Suprapubic skin (tissue), 4 donors: ENCODE results near the gene LIN7A. TPM values are rescaled to one million over a fixed set of nuclear protein-coding genes. Genes with fewer than 3 reads are reported as not detected.

Source experiments
- DNase-seq, 2 donors: peaks; one replicate each; pipeline ENCODE4 v3.0.0-alpha.2; 2019; ENCODE audit warnings: low spot score in 2 of 2
- H3K27ac ChIP-seq: fragments of 200-600 bp; sonication (generic); one replicate; pipeline ENCODE4 v1.5.1; 2019
- H3K27me3 ChIP-seq: fragments of 200-600 bp; sonication (generic); one replicate; pipeline ENCODE4 v1.5.1; 2019
- H3K36me3 ChIP-seq: fragments of 200-600 bp; sonication (generic); one replicate; pipeline ENCODE4 v1.5.1; 2019
- H3K4me1 ChIP-seq: fragments of 200-600 bp; sonication (generic); one replicate; pipeline ENCODE4 v1.5.1; 2019
- H3K4me3 ChIP-seq: fragments of 200-600 bp; sonication (generic); one replicate; pipeline ENCODE4 v1.5.1; 2019; ENCODE audit warnings: mild to moderate bottlenecking
- H3K9me3 ChIP-seq: fragments of 200-600 bp; sonication (generic); one replicate; pipeline ENCODE4 v1.5.1; 2019
- CTCF ChIP-seq, 2 donors: fragments of 200-600 bp in 1 of 2; fragments of 450-650 bp in 1 of 2; sonication (generic) in 1 of 2; IDR thresholded peaks; one replicate each; pipeline ENCODE4 v1.5.1; 2016 to 2019; ENCODE audit warnings: antibody characterized with exemption in 2 of 2, mild to moderate bottlenecking in 1 of 2, moderate library complexity in 1 of 2
- EP300 ChIP-seq: sonication (generic); formaldehyde crosslinking; IDR thresholded peaks from one replicate; pipeline ENCODE4 v1.6.1; 2017; ENCODE audit warnings: antibody characterized with exemption
- POLR2A ChIP-seq, 2 donors: fragments of 450-650 bp; IDR thresholded peaks; one replicate each; pipeline ENCODE4 v1.6.1; 2017; ENCODE audit warnings: antibody characterized with exemption in 2 of 2, mild to moderate bottlenecking in 2 of 2, moderate library complexity in 2 of 2
- POLR2AphosphoS5 ChIP-seq, 3 donors: sonication (generic); formaldehyde crosslinking; IDR thresholded peaks; one replicate each; pipeline ENCODE4 v1.6.1; 2017; ENCODE audit warnings: antibody characterized with exemption in 3 of 3
- WGBS: methylation state at CpG from one replicate; pipeline ENCODE4 v1.1.5; 2018; 5-methylcytosine and 5-hydroxymethylcytosine counted together
- total RNA-seq, 4 donors: library from RNA; depleted of rRNA; stranded (reverse); fragments of >200 nt; gene quantifications; one replicate each; pipeline ENCODE4 v1.1.0, GENCODE V29; 2016

The LIN7A gene
- total RNA-seq, 4 donors from 2014 or later: 0.30 to 2.6 (median 0.81) TPM

- peak overlapping the region; percentile 69 for H3K4me3 ChIP-seq
- H3K36me3 ChIP-seq: no peaks in the 10 kb centered on the region
- H3K27me3 ChIP-seq: peaks cover 26% of the 10 kb centered on the region
- H3K4me1 ChIP-seq: peaks cover 16% of the 10 kb centered on the region
- TF ChIP-seq EP300: no peak
- no peak for TF ChIP-seq POLR2A (IDR thresholded peaks at IDR 0.05)
- no peaks in the 10 kb centered on the region for H3K9me3 ChIP-seq
- peak overlapping the region; percentile 59 for H3K27ac ChIP-seq
- peak in 1 of 2 donors; percentile 80 for DNase-seq
- 0% methylated on average over 3 of the region's 67 CpGs for WGBS
Measured at GRCh38 chr12:80936642-80937390, 918 bp downstream of the LIN7A start.

- H3K4me1 ChIP-seq: peaks cover 16% of the 10 kb centered on the region
- peak overlapping the region; percentile 69 for H3K4me3 ChIP-seq
- no peak for DNase-seq
- H3K27ac ChIP-seq: no peak overlapping the region
- H3K27me3 ChIP-seq: peaks cover 26% of the 10 kb centered on the region
- 6% methylated on average over 10 of the region's 11 CpGs for WGBS
- no peaks in the 10 kb centered on the region for H3K36me3 ChIP-seq
- H3K9me3 ChIP-seq: no peaks in the 10 kb centered on the region
- TF ChIP-seq EP300 (no peak), POLR2A (IDR thresholded peaks at IDR 0.05) (no peak), CTCF (IDR thresholded peaks at IDR 0.05) (no peak), POLR2AphosphoS5 (IDR thresholded peaks at IDR 0.05) (no peak)
Measured at GRCh38 chr12:80936353-80936641, 1.4 kb downstream of the LIN7A start.

GRCh38 chr12:80935111-80935510 lies 2.6 kb downstream of the LIN7A start:
- H3K36me3 ChIP-seq: no peaks in the 10 kb centered on the region
- WGBS: 92% methylated on average over 2 of the region's 2 CpGs
- no peak for DNase-seq
- H3K9me3 ChIP-seq: no peaks in the 10 kb centered on the region
- H3K4me1 ChIP-seq: peaks cover 16% of the 10 kb centered on the region
- H3K4me3 ChIP-seq: no peak overlapping the region
- TF ChIP-seq CTCF (IDR thresholded peaks at IDR 0.05): no peak
- H3K27ac ChIP-seq: no peak overlapping the region
- peaks cover 26% of the 10 kb centered on the region for H3K27me3 ChIP-seq

- H3K9me3 ChIP-seq: no peaks in the 10 kb centered on the region
- no peak overlapping the region for H3K27ac ChIP-seq
- DNase-seq: no peak
- H3K36me3 ChIP-seq: no peaks in the 10 kb centered on the region
- H3K27me3 ChIP-seq: no peaks in the 10 kb centered on the region
- TF ChIP-seq POLR2AphosphoS5 (IDR thresholded peaks at IDR 0.05) (no peak), CTCF (IDR thresholded peaks at IDR 0.05) (no peak), POLR2A (IDR thresholded peaks at IDR 0.05) (no peak), EP300 (no peak)
- 86% methylated on average over 1 of the region's 1 CpG for WGBS
- no peaks in the 10 kb centered on the region for H3K4me1 ChIP-seq
- no peak overlapping the region for H3K4me3 ChIP-seq
Measured at GRCh38 chr12:80925983-80926382, 11.8 kb downstream of the LIN7A start.

GRCh38 chr12:80925237-80925636 lies 12.5 kb downstream of the LIN7A start:
- Histone ChIP-seq H3K27ac (no peak overlapping the region), H3K9me3 (no peaks in the 10 kb centered on the region), H3K27me3 (no peaks in the 10 kb centered on the region), H3K4me1 (no peaks in the 10 kb centered on the region), H3K36me3 (no peaks in the 10 kb centered on the region), H3K4me3 (no peak overlapping the region)
- no peak for DNase-seq
- 82% methylated on average over 2 of the region's 2 CpGs for WGBS
- TF ChIP-seq POLR2A (IDR thresholded peaks at IDR 0.05) (no peak), POLR2AphosphoS5 (IDR thresholded peaks at IDR 0.05) (no peak), EP300 (no peak), CTCF (IDR thresholded peaks at IDR 0.05) (no peak)

GRCh38 chr12:80924437-80924836 lies 13.3 kb downstream of the LIN7A start:
- Histone ChIP-seq H3K27ac (no peak overlapping the region), H3K4me1 (no peaks in the 10 kb centered on the region), H3K9me3 (no peaks in the 10 kb centered on the region), H3K27me3 (no peaks in the 10 kb centered on the region), H3K36me3 (no peaks in the 10 kb centered on the region), H3K4me3 (no peak overlapping the region)
- 83% methylated on average over 2 of the region's 2 CpGs for WGBS
- TF ChIP-seq EP300: no peak
- no peak for TF ChIP-seq POLR2A (IDR thresholded peaks at IDR 0.05)
- no peak for TF ChIP-seq CTCF (IDR thresholded peaks at IDR 0.05)
- DNase-seq: no peak
